GM18505 (cell line): ENCODE data around the gene CCDC81.

Source experiments
- ATAC-seq: cut with Tn5 transposase; IDR thresholded peaks from one replicate; pipeline ENCODE4 v1.9.1; 2021; ENCODE audit not compliant: unreplicated experiment
- POLR2A ChIP-seq: IDR thresholded peaks from 4 replicates; pipeline ENCODE4 v1.6.1; 2011; ENCODE audit warnings: borderline replicate concordance; ENCODE audit not compliant: insufficient read depth, insufficient read length; ENCODE audit errors: extremely low read depth

CCDC81 gene

DNA sequence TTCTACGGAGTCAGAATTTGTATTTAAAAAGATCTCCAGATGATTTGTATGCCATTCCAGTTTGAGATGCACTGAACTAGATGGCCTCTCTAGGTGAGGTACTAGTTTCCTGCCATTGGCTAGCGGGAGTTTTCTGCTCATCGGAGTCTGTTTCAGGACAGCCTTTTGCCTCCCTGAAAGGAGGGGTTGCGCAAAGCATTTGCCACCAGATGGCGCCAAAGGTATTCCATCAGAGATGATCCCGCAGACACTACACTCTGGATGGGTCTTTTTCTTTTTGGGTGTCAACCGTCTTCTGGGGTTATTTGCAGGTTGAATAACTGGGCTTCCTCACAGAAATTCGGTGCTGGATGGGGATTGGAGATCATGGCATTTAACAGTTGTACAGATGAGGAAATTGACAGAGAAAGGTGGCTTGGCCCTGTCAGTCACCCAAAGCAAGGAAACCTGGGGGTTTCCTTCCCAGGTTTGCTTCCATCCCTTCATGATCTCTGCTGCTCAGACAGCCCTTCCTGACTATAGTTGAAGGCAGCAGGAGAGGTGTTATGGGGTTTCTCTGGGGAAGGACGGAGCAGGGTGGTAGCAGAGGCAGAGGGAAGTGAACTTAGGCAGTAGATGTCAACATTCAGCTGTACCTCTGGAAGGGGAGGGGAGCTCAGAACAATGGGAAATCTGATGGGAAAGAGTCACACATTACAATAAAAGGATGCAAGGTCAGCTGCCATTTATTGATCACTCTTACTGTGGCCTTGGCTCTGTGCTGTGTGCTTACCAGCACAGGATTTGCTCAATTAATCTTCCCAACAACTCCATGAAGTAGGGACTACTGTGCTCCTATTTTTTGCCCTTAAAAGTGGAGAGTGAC lies 81.6 kb downstream of the CCDC81 start:
- TF ChIP-seq POLR2A: no peak
- ATAC-seq: peak; percentile 80

DNA sequence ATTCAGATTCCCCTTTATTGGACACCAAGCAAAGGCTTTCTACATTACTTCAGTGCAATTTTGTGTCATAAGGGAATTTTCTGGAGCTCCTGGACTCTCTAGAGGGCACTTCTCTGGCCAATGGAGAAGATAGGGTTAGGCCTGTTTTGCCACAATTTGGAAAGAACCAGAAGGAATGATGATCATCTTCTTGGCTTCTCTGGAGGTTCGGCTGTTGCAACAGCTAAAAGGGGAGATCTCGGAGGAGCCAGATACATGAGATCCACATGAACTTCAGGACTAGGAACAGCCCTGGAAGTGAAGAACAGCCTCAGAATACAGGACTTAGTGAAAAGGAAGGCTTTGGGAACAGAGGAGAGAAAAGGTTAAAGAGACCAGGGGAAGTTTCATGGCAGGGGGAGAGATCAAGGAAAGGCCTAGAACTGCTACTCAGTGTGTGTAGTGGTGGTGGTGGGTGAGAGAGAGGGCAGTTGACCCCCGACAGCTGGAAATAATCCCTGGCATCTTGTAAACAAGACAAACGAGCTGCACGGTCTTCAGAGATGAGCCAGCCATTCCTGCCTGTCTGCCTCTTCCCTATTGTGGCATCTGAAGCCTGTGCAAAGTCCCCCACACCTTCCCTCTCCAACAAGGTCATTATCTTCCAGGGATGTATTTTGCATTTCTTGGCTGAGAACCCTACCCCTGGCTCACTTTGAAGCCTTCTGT lies 83.8 kb downstream of the CCDC81 start:
- TF ChIP-seq POLR2A: no peak
- ATAC-seq: no peak

DNA sequence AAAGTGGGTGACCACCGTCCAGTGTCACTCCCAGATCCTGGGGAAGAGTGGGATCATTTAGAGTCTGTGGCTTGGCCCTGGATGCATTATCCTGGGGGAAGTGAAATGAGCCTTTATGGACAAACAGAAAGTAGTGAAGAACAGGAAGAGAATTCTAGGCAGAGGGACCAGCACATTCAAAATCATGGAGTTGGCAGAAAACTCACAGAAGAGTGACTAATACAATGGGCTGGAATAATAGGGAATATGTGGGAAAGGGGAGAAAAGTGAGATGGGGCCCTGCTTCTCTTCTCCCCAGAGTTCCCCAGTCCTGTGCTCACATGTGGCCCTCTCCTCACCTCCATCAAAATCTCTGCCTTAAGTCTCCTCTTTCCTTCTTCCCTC lies 84.3 kb downstream of the CCDC81 start:
- no peak for ATAC-seq

DNA sequence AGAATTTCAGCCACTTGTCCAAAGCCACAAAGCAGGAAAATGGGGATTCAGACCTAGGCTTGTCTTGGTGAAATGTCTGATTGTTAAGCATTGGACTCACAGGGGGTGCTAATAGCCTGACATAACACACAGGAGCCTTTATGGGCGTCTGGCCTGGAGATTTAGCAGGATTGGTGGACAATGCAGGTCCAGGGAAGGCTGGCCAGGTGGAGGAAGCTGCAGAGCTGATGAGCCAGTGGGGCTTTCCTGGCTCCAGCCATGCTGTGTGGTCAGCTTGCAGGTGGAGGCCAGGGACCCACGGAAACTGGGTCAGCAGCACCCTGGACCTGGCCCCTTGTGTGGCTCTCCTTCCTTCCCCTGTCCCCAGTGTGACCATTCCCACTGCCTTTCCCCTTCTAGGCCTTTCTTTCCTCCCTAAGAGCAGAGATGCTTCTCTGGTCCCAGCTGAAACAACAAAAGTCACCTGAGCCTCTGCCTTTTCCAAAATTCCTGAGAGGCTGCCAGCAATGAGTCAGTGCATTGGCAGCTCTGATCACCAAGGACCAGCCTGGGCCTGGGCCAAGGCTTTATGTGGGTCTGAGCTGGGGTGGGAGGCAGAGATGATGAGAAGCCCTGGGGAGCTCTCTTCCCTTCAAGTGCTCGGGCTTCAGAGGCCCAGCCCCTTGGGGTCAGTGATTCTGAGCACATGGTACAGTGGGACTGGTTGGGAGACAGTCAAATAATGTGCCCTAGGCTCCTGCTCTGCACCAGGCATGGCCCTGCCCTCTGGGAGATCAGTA lies 85.2 kb downstream of the CCDC81 start:
- no peak for TF ChIP-seq POLR2A
- ATAC-seq: no peak

More for the DNA sequence above, 84.3 kb downstream of the CCDC81 start:
- no peak for TF ChIP-seq POLR2A

DNA sequence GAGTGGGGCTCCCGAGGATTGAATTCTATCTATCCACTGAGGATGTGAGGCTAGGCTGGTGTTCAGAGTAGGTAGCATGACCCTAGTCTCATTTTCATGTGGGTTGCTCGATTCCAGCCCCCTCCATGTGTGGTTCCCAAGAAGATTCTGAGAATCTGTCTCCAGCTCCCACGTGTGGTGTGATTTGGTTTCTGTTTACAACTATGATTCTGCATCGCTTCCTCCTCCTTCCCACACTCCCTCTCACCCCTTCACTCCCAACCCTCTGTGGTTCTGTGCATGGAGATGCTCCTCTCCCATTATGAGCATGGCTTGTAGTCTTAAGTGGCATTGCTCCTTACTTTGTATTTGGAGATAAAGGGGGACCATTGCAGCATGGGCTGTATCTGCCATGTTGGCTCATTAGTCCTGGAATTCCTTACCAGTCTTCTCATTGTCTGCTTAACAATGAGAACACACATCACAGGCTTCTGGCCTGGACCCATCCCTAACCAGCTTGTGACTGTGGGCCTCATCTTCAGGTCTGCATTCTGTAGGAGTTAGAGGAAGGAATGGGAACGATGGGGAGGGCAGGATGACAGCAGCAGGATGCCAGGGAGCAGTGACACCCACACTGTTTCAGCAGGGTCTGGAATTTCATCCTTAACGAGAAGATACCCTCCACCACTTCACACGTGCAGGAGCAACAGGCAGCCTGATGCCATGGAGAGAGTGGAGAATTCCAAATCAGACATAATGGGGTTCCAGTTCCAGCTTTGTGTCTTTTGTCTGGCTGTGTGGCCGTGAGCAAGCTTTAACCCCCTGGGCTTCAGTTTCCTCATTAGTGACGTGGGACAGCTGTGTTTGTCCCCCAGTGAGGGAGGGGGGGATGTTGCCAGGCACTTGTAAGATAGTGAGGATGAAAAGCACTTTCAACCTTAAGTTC lies 86.0 kb downstream of the CCDC81 start:
- ATAC-seq: no peak
- no peak for TF ChIP-seq POLR2A

DNA sequence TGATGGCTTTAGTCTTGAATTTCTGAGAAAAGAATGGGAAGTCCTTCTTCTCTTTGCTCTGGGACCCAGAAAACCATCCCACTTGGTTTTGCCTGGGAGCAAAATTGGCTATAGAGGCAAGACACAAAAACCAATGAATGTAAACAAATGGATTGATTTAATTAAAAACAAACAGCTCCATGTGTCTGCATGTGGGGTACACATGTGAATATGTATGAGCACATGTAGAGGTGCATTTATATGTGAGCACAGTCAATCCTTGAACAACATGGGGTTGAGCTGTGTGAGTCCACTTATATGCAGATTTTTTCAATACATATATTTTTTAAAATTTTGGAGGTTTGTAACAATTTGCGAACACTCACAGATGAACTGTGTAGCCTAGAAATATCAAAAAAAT lies 87.2 kb downstream of the CCDC81 start:
- ATAC-seq: no peak
- no peak for TF ChIP-seq POLR2A

DNA sequence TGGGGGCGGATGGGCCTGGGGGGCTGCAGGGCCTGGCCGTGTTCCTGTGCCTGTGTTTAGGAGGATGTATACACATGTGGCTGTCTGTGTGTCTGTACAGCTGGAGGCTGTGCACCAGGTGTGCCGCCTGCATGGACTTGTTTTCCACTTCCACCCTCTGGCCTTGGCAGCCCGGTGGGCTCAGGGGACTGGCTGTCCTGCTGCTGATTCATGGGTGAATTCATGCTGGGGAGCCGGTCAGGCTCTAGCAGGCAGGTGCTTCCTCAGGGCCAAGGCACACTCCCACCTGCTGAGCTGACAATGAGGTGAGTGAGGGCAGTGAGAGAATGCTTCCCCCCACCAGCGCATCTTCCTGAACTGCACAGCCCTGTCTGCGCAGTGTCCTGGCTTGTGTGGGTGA lies 88.4 kb downstream of the CCDC81 start:
- no peak for ATAC-seq
- no peak for TF ChIP-seq POLR2A

DNA sequence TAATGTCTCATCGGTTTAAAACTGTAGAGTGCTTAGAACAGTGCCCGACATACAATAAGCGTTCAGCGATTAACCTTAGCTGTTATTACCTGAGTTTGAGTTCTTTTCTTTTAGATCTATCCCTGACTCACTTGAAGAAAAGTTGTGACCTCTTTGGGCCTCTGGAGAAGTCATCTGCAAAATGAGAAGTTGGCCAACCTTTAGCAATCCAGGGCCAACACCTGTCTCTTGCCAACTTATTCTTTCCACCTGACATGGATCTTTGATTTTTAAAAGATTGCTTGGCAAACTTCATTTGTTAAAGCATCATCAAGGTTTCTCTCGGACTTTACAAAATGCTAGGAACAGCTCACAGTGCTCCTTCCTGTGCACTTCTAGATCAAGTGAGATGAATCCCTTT lies 89.3 kb downstream of the CCDC81 start:
- ATAC-seq: no peak
- TF ChIP-seq POLR2A: no peak

DNA sequence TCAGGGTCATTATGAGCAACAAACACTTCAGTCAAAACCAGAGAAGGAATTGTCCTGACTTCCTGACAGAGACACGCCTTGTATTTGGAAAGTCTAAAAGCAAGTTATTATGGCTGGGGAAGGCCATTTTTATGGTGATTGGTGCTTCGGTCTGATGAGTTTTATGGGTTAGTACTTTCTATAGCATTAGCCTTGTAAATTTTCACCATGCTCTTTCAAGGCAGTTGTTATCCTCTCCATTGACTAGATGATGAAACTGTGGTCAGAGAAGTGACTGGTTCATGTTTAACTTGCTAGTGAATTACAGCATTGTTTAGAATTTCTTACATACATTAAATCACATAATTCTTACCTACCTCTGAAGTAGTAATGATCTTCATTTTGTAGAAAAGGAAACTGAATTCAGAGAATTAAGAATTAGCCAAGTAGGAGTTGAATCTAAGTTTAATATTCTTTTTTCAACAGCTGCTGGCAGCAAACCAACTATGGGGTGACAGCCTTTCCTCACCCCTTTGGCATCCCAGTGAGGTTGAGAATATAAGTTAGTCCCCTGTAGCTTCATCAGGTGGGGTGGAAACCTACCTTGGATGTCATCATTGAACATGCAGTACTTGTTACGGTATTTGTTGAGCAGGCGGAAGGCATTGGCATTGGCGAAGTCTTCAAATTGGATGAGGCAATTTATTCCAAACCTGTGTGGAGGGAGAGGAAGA lies 90.0 kb downstream of the CCDC81 start:
- ATAC-seq: no peak

DNA sequence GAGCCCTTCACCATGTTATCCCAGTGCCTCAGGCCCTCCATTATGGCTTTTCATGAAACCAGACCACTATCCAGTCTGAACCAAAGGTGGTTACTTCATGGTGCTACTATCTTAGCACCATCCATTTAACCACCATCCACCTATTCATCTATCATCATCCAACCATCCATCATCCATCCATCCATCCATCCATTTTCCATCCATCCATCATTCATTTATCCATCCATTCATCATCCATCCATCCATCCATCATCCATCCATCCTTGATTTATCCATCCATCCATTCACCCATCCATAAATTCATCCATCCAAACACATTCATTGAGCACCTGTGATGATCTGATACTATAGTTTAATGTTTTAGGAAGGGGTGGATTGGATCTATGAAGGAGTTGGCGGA lies 93.5 kb downstream of the CCDC81 start:
- ATAC-seq: no peak
- TF ChIP-seq POLR2A: no peak

More for the DNA sequence above, 90.0 kb downstream of the CCDC81 start:
- TF ChIP-seq POLR2A: no peak

DNA sequence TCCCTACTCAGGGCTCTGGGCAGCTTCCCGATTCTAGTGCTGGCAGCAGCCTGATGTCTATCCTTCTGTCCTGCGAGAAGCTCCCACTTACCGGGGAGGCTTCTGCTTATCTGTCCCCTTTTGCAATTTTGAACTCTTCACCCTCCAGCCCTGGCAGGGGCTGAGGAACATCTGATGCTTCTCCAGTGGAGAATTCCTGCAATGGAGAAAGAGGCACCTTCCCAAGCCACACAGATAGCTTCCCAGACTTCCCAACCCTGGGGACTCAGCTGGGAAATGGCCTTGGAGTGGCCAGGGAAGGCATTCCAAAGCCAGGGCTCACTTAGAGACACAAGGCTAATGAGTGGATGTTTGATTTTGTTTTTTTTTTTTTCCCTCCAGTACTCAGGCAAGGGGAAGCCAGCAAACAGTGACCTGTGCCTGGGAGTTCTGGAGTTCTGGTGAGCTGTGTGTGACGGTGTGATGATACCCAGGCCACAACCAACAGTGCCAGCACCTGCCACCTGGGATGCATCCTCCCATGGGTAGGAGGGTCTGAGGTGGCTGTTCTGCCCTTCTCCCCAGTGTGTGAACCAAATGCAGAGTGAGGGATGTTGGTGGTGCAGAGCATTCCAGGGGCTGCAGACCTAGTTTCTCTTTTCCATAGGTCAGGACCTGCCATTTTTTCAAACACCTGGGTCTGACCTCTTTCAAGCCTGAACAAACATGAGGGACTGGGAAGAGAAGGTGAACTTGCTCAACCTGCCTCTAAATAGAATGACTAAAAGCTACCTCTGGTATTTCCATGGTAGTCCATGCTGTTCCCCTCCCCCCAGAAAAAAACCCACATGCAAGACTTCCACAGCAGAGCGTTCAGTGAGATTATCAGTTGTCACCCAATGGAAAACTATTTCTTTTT lies 95.1 kb downstream of the CCDC81 start:
- ATAC-seq: no peak
- no peak for TF ChIP-seq POLR2A
